NCI-H128 (cell line): Measurements from ENCODE around the gene CHST1.
A peak's percentile ranks its signal among the peaks of the same experiment; 100 is the strongest.

Source experiments
- DNase-seq: peaks from one replicate; lab custom pipeline; 2025; ENCODE audit not compliant: unreplicated experiment; lab: John Stamatoyannopoulos, UW

CHST1 gene

DNA sequence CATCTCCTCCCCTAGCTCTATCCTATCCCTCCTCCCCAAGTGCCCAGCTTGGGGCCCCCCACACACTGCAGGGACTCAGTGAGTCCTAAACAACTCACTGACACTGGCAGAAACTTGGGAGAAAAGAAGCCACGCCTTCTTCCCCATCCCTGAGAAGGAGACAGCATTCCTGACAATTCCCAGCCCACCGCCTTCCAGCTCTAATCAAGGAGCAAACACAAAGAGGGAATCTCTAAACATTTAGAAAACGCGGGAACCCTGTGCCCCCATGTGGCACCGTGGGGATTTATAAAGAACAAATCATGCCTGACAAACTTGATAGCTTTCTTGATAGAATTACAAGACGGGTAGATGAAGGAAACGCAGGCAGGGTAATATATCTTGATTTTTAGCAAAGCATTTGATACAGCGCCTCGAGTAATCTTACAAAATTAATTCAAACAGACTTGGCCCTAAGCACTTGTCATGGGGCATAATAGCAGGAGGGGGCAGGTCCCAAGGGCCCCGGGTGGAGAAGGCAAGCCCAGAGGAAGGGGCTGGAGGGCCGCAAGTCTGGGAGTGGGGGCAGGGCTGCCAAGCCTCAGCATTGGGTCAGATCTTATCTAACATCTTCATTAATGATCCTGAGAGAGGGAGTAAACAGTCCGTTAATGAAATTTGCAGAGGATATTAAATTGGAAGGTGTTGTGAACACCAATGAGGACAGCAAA is 4.5 kb downstream of the CHST1 start:
- no peak for DNase-seq

DNA sequence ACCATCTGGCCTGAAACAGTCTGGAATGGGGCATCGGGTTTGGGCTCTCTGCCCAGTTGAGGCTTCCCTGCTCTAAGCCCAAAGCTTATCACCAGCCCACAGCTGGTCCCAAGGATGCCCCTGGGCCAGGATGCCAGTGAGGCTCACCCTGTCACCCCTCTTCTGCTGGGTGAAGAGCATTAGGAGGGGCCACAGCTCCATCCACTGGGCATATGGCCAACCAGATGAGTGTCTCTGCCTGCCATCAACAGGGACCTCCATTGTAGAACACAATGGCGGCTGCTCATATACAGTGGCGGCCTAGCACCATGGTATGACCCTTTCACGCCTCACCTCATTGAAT is 5.6 kb downstream of the CHST1 start:
- DNase-seq = no peak

DNA sequence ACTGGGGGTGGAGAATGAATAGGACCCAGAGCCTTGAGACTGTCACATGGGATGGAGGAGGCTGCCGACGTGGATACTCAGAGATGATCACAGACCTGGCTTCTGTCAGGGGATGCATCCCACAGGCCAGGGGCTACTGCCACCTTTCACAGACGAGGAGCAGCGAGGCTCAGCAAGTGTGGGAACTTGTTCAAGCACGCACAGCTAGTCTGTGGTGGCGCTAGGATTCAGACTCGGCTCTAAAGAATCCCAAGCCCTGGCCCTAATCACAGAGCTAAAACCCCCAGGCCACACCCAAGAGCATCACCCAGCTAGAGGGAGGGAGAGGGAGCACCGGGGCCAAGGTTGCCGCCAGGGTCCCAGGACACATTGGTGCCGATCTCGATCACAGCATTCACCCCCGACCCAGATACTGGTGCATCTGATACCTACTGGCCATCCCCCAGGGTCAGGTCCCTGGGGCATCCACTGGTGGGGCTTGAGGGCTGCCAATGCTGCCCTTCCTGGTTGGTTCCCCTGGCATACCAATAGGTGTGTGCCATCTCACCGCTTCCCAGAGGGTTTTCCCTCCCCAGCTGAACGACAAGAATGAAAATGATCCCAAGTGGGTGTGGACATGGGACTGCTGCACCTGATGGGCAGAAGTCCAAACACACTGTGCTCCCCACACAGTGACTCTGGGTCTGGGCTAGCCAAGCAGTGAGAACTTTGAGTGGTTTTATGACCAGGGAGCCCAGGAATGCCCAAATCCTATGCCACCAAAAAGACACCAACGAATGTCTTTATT is 6.2 kb downstream of the CHST1 start:
- no peak for DNase-seq

DNA sequence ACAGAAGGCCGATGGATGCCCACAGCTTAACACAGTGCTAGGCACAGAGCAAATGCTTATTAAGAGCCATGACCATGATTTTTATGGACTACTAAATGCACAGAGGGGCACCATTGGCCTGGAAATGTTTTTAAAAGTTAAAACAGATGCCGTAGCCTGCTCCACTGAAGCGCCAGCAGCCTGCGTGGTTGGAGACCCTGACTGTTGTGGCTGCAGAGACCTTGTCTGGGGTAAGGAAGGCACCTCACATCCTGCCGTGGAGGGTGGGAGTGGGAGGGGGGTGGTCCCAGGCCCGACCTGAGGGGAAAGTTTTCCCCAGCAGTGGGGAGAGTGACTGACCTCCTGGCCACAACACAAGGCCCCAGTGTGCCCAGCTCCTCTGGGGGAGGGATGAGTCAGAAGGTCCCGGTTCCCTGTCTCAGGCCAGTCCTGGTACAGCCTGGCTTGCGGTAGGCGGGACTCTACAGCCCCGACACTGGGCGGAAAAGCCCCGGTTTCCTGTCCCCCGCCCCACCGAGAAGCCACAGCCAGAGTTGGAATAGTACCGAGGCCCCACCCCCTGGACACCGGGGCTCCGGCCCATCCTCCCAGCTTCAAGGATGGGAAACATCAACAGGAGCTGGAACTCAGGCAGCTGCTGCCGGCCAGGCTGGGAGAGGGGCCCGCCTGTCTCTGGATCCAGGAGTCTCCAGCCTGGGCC is 7.0 kb downstream of the CHST1 start:
- no peak for DNase-seq

DNA sequence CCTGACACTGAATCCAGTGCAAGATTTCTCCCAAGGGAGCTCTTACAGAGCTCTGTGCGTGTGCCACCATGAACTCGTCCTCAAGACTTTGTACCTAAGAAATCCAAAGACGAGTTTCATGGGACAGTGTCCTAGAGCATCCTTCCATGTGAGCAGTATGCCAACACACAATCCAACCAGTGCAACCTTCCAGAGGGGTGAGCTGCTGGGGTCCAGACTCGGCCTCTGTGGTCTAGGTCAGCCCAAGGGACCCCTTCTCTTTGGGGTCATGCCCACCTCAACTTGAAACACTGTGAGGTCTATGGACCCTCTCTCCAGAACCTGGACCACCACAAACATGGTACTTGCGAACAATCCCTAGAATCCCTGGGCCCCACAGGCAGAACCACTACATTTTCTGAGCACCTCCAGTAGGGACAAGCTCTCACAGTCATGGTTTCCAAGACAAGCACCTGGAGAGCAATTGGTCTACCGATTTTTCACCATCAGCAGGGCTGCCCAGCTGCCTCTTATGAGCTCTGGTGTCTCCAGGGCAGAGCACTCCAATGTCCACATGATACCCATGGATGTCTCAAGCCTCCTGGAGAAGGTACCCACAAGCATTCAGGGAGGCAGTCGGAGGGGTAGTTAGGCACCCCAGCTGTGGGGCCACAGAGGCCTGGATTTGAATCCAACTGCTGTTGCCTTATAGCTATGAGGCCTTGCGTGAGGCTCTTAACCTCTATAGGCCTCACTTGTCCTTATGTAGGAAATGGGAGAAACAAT is 7.7 kb downstream of the CHST1 start:
- no peak for DNase-seq

DNA sequence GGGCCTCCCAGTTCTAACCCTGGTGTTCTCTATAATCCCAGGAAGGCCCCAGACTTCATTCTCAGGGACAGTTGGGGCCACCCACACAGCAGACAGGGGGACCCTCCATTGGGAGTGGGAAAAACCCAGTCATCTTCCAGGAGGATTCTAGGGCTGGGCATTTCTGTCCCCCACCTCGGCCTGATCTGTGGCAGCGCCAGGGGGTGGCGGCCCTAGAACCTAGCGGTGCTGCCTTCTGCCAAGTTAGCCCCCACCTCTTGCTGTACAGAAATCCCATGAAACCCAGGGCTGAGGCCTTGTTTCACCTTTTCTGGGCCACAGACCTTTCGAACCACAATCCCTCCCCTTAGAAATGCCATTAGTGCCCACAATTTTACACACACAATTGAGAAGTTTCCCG is 9.6 kb downstream of the CHST1 start:
- DNase-seq = no peak

DNA sequence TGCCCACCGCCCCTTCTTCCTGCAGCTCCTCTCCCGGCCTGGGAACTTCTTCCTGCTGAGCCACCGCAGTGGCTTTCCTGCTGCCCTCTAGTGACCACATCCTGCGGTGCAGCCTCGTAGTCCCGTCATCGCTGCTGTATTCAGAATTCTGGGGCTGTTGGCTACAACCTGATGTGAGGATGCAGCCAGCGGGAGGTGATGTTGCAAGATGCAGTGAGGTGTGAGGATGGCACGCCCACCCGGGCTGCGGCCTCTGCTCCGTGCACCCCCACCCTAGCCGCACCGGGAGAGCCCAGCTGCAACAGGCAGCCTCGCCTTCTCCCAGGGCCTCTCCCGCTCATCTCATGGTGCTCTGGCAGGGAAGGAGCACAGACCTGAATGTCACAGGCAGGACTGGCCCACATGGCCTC is 10.1 kb downstream of the CHST1 start:
- peak; percentile 46 for DNase-seq

DNA sequence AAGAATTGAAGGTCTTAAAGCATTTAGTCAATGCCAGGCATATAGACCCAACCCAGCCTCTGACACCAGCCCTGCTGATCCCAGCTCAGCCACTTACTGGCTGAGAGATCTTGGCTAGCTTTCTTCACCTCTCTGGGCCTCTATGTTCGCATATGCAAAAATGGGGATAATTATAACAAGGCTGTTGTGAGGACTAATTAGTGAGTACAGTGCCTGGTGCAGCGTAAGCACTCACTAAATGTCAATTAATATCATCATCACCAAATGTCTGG is 10.5 kb downstream of the CHST1 start:
- no peak for DNase-seq

DNA sequence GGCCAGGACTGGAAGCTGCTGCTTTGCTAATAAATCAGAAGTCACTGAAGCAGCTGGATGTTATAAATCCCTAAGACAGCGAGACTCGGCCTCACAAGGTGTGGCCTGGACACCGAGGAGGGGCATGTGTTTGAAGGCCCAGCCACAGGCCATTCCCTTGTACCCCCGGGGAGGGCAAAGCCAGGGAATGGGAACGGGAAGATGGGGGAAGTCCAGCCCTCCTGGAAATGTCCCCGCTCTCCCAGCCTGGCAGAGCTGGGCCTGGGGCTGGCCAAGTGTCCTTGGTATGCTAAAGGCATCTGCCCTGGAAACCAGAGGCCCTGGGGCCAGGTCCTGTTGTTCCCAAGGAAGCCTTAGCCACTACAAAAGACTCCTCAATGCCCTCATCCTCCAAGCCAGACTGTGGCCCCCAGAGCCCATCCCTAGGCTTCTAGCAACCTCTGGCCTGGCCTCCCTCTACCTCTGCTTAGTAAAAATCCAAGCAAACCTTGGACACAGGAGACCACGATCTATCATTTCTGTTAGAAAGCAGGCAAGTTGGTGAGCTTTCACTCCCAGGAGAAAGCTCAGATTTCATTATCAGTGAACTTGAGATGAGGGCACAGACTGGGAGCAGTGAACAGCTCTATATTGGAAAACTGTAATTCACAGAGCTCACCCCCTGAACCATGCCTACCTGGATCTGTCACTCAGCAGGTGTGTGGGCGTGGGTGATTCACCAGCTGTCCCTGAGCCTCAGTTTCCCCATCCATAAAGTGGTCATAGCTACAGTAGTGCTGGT is 11.0 kb downstream of the CHST1 start:
- DNase-seq = no peak

DNA sequence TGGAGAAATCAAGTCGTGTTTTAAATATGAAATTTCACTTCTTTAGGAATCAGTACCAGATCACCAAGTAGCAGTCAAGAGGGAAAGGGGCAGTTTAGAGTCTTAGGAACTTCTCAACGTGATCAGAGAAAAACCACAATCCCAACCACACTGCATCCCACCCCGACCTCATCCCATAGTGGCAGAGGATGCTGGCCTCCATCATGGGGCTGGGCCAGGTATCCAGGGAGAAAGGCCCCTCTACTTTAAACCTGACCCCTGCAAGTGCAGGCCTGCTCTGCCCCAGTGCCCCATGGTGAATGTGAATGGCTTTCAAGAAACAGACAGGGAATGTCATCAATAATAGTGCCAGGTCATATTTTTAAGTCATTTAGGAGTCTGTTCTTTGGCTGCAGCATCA is 12.1 kb downstream of the CHST1 start:
- DNase-seq = no peak

DNA sequence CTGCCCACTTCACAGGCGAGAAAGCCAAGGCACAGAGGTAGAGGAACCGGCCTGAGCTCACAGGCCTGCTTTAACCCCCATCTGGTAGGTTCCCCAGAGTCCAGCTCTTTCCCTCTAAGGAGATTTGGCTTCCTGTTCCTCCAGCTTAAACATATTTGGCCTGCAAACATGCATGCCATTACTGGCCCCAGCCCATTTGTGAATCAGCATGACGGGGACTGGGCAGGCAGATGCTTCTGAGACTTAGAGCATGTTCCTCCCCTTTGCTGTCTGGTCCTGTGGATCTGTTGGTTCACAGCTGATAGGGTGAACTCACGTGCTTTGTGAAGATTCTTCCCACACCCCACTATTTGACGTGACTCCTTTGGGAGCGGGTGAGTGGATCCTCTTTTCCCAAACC is 12.6 kb downstream of the CHST1 start:
- no peak for DNase-seq

DNA sequence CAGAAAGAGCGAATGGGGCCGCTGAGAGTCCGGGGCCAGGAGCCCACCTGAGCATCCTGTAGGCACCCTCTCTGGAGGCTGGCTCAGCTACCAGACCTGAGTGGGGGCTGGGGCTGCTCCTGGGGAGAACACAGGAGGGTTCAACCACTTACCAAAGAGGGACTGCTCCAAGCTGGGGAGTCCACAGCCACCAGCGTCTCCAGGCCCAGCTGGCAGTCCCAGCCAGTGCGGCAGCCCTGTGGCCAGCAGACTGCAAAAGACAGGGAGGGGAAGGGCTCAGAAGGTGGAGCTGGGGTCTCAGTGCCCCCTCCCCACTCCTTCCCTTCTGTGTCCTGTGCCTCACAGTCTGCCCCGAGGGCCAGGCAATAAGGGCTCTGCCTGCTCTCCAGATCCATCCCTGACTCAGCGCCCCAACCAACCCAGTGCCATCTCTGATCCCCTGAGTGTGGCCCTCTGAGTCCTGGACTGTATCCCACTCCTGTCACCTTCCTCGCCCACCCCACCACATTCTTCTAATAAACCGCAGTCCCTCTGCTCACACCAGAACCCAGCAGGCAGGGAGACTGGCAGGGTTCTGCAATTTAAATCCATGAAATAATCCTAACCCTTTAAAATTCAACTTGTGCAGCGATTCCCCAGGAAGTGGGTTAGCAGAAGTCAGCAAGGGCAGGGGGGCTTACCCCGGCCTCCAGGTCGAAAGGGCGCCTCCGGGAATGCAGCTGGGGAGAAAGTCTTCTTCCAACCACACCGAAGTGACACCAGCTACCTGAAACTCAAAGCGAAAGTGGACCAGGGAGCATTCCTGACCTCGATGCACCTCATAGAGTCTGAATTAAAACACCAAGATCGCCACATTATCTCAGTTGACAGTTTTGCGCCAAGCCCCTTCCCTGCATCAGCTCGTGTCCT is 13.3 kb downstream of the CHST1 start:
- no peak for DNase-seq

DNA sequence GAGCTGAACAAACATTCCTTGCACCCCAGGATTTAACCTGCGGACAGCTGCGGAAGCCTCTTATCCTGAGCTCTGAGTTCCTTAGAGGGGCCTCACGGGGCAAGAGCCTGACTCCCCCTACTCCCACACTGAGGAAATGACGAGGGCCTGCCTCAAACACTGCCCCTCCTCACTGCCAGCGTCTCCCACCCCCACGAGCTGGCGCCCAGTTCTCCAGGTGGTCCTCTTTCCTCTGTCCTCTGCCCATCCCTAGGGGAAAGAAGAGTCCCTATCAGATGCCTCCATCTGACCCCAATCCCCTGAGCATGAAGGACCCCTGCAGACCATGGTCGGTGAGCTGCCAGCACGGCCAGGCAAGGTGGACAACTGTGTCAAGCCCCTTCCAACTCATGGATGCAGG is 14.3 kb downstream of the CHST1 start:
- no peak for DNase-seq

DNA sequence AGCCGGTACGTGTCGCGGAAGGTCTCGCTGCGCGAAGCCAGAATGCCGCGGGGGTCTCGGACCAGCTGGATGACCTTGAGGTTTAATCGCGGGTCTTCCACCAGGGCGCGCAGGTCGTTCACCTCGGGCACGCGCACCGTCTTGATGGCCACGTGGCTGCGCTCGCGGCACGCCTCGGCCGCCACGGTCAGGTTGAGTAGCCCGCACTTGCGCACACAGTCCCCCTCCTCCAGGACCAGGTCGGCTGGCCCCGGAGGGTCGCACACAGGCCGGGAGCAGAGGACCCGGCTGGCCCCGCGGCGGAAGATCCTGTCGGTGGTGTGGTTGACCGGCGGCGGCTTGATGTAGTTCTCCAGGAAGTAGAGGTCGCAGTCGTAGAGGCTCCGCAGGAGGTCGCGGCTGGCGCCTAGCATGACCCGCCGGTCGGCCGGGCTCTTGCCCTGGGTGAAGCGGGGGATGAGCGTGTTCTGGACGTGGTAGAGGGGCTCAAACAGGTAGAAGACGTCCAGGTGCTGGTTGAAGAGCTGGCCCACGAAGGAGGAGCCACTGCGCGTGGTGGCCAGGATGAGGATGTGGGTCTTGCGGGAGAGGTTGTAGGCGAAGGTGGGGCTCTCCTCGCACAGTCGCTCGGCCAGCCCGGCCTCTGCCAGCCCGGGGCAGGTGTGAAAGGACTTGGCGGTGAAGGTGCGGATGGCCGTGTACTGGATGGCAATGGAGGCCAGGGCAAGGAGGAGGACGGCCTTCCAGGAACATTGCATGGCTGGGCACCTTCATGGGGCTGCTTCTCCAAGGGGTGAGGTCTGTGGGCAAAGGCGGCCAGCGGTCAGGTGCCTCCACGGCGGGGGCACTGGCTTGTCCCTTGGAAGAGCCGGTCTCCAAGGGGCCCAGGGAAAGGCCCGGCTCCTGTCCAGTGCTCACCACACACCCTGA is 15.0 kb downstream of the CHST1 start:
- DNase-seq = no peak

DNA sequence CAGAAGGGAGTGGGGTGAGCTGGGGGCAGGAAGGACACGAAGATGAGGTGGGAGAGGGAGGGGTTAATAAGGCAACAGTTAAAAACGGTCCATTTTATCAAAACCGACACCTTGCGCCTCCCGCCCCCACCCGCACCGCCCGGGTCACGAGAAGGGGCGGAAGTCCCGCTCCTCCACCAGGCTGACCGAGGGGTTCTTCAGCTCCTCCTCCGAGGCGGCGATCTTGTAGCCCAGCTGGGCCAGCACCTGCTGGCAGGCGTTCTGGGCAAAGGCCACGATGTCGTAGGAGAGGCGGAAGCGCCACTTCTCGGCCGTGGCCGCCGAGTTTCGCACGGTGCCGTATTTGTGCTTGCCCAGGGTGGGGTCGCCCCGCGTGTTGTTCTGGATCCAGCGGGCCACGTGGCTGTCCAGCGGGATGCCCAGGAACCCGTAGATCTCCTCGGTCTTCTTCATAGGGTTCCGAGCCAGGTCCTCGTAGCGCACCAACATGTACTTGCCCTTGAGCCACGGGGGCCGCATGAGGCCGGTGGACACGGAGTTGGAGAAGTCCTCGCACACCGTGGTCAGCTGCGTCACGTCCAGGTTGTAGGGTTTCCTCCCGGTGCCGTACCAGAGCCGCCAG is 15.8 kb downstream of the CHST1 start:
- DNase-seq = no peak

DNA sequence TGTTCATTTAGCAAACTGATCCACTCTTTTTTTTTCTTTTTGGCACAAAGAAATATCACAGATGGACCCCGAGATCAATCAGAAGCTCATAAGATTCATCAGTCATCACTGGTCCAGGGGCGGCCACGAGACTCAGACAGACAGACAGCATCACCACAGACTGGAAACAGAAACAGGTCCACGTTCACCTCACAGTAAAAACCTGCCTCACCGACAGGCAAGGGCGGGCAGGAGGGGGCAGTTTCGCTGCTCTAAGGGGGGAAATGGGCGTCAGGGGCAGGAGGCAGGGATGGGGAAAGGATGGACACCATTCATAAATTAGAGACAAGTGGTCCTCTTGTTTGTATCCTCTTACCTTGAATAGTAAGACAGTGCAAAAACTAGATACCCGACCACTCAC is 16.5 kb downstream of the CHST1 start:
- no peak for DNase-seq

DNA sequence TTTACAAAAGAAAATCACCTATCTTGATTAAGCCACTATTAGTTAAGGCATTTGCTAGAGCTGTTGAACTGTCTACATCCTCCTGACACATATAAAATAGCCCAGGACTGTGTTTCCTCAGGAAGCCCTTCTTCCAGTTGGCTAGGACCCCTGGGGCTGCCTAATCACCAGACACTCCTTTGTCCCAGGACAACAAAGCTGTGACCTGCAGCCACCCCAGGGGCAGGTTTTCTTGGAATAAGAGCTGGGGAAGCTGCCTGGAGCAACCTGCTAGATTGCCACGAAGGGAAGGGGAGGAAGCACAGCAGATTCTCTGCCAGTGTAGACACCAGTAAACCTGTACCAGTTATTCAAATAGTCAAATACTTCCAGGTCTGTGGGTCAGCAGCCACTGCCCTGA is 17.6 kb downstream of the CHST1 start:
- no peak for DNase-seq

DNA sequence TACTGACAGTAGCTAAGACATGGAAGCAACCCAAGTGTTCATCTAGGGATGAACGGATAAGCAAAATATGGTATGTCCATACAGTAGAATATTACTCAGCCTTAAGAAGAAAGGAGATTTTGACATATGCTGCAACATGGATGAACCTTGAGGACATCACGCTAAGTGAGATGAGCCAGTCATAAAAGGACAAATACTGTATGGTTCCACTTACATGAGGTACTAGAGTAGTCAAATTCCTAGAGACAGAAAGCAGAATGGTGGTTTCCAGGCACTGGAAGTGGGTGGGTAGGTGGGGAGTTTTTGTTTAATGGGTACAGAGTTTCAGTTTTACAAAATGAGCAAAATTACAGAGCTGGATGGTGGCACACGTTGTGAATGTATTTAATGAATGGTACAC is 18.1 kb downstream of the CHST1 start:
- DNase-seq = no peak
